ENCODE data around the gene PRCC.
A peak's percentile ranks its signal among the peaks of the same experiment; 100 is the strongest.

Gene PRCC

DNA sequence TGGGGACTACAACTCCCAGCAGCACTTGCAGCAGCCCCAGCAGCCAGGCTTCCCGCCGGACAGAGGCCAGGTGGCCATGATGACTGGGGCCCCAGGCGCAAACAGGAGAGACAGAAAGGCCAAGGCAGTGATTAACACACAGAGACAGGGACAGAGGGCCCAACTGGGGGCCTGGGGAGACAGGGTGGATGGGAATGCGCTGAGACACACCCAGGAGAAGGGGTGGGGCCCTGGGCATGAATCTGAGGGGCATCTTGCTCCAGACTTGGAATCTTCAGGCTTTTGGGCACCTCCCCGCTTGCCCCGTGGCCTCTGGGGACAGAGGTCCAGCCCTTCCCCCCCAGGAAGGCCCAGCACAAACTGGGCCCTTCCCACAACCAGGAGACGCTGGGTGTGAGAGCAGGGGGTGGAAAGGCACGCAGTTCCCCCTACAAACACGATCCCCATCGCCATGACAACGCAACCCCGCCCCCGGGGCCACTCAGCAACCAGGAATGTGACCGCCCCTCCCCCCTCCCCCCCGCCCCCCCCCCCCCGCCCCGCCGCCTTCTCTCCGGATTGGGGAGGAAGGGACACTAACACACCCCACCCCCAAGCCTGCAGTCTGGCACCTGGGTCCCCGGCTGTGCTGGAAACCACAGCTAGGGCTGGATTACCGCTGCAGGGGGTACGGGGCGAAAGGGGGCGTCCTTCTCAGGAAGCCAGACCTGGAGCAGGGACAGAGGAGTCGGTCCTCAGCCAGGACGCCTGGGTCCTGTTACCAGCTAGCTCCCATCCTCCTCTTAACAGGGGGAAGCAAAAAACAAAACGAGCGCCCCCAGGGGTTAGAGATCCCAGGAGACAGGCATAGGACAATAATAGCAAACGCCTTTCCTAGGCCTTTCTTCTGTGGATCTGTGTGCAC lies 20.4 kb upstream of the PRCC start:
- Histone ChIP-seq H3K9me3 (ENCODE audit: insufficient read depth, low read depth, low read length) (no peaks in the 10 kb centered on the region), H3K27me3 (ENCODE audit: insufficient read depth, low read length, poor library complexity, severe bottlenecking) (peaks cover 6% of the 10 kb centered on the region), H3K4me2 (ENCODE audit: low read depth, low read length, poor library complexity, severe bottlenecking) (peak overlapping the region; percentile 99), H3K4me1 (ENCODE audit: insufficient read depth, low read length, poor library complexity, severe bottlenecking) (peaks cover 28% of the 10 kb centered on the region), H4K20me1 (ENCODE audit: insufficient read depth, low read length, poor library complexity, severe bottlenecking) (peaks cover 55% of the 10 kb centered on the region), H3F3A (ENCODE audit: low read depth) (peaks cover 14% of the 10 kb centered on the region; the same call in 1 of the 2 replicates), H3K9ac (ENCODE audit: low read depth, low read length, poor library complexity, severe bottlenecking) (peak overlapping the region; percentile 100), H2AFZ (ENCODE audit: low read length) (no peak overlapping the region), H3K9me2 (replicated peaks; ENCODE audit: low read depth, low read length) (no peaks in the 10 kb centered on the region), H3K4me3 (ENCODE audit: low read length, poor library complexity, severe bottlenecking) (peak overlapping the region; percentile 90), H3K79me2 (ENCODE audit: insufficient read depth, low read length) (peaks cover 86% of the 10 kb centered on the region), H3K36me3 (ENCODE audit: insufficient read depth, low read length) (peaks cover 34% of the 10 kb centered on the region; the same call in 1 of the 2 replicates)
- TF ChIP-seq CTCF (conservative IDR thresholded peaks at IDR 0.05; ENCODE audit: low read length) (peak; percentile 55), EZH2phosphoT487 (IDR thresholded peaks at IDR 0.05; ENCODE audit: borderline replicate concordance) (no peak)

GRCh38 chr1:156747742-156748669 lies 19.3 kb upstream of the PRCC start:
- Histone ChIP-seq H3K9me3 (ENCODE audit: insufficient read depth, low read depth, low read length) (no peaks in the 10 kb centered on the region), H3K4me3 (ENCODE audit: low read length, poor library complexity, severe bottlenecking) (peak overlapping the region; percentile 90), H3K4me1 (ENCODE audit: insufficient read depth, low read length, poor library complexity, severe bottlenecking) (peaks cover 33% of the 10 kb centered on the region), H3K79me2 (ENCODE audit: insufficient read depth, low read length) (peaks cover 97% of the 10 kb centered on the region), H4K20me1 (ENCODE audit: insufficient read depth, low read length, poor library complexity, severe bottlenecking) (peaks cover 55% of the 10 kb centered on the region), H3K4me2 (ENCODE audit: low read depth, low read length, poor library complexity, severe bottlenecking) (peak overlapping the region; percentile 99), H3K27me3 (ENCODE audit: insufficient read depth, low read length, poor library complexity, severe bottlenecking) (peaks cover 6% of the 10 kb centered on the region), H3F3A (ENCODE audit: low read depth) (peaks cover 4% of the 10 kb centered on the region; the same call in 1 of the 2 replicates), H3K9me2 (replicated peaks; ENCODE audit: low read depth, low read length) (no peaks in the 10 kb centered on the region), H2AFZ (ENCODE audit: low read length) (no peak overlapping the region), H3K9ac (ENCODE audit: low read depth, low read length, poor library complexity, severe bottlenecking) (peak overlapping the region; percentile 100), H3K36me3 (ENCODE audit: insufficient read depth, low read length) (peaks cover 25% of the 10 kb centered on the region; the same call in 1 of the 2 replicates)
- TF ChIP-seq EZH2phosphoT487 (IDR thresholded peaks at IDR 0.05; ENCODE audit: borderline replicate concordance) (no peak), CTCF (conservative IDR thresholded peaks at IDR 0.05; ENCODE audit: low read length) (no peak)

DNA sequence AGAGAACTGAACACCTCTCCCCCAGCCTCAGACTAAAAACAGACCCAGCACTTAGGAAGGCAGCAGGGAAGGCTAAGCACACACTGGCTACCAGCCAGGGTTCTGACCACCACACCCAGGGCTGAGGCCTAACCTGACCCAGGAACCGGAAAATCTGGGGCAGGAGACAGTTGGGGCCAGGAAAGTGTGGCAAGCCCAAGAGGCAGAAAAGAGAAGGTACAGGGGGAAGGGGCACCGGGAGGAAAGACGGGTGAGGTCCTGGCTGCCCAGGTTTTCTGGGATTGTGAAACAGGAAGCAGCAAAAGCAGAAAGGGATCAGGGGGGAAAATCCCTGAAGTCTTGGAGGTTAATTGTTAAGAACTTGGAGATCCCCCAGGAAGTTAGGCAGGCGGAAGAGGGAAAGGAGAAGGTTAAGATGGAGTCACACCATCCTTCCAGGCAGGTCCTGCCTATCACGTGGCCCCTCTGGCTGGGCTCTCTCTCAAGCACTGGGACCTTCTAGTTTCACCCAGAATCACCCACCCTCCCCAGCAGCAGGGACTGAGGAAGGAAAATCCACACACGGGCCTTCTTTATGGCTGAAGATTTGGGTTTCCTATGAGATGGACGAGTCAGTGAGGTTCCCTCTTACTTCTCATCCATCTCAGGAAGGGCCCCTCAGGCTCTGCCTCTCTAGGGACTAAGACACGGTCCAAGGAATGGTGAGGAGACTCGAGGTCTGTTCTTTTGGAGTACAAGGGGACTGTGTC lies 18.5 kb upstream of the PRCC start:
- Histone ChIP-seq H3K79me2 (ENCODE audit: insufficient read depth, low read length) (peaks cover 97% of the 10 kb centered on the region), H3K36me3 (ENCODE audit: insufficient read depth, low read length) (peaks cover 17% of the 10 kb centered on the region; the same call in 1 of the 2 replicates), H4K20me1 (ENCODE audit: insufficient read depth, low read length, poor library complexity, severe bottlenecking) (peaks cover 53% of the 10 kb centered on the region), H3F3A (ENCODE audit: low read depth) (no peaks in the 10 kb centered on the region), H2AFZ (ENCODE audit: low read length) (no peak overlapping the region), H3K9me2 (replicated peaks; ENCODE audit: low read depth, low read length) (no peaks in the 10 kb centered on the region), H3K4me1 (ENCODE audit: insufficient read depth, low read length, poor library complexity, severe bottlenecking) (peaks cover 36% of the 10 kb centered on the region), H3K9ac (ENCODE audit: low read depth, low read length, poor library complexity, severe bottlenecking) (peak overlapping the region; percentile 100), H3K4me2 (ENCODE audit: low read depth, low read length, poor library complexity, severe bottlenecking) (peak overlapping the region; percentile 99), H3K27me3 (ENCODE audit: insufficient read depth, low read length, poor library complexity, severe bottlenecking) (peaks cover 6% of the 10 kb centered on the region), H3K4me3 (ENCODE audit: low read length, poor library complexity, severe bottlenecking) (peak overlapping the region; percentile 90), H3K9me3 (ENCODE audit: insufficient read depth, low read depth, low read length) (no peaks in the 10 kb centered on the region)
- no peak for TF ChIP-seq CTCF (conservative IDR thresholded peaks at IDR 0.05; ENCODE audit: low read length)
- TF ChIP-seq EZH2phosphoT487 (IDR thresholded peaks at IDR 0.05; ENCODE audit: borderline replicate concordance) = no peak
